Spleen (tissue), 7 donors: ENCODE measurements around the gene CLIC6.

ENCODE experiments used
- CTCF ChIP-seq, 11 experiments: fragments of 200-600 bp in 7 of 11; fragments of 450-650 bp in 4 of 11; sonication (generic) in 4 of 11; IDR thresholded peaks in 8 of 11; conservative IDR thresholded peaks in 3 of 11; 1 replicate in 7 of 11; 2 replicates in 4 of 11; pipeline versions ENCODE4 v1.4.0 to v1.8.0; 2016 to 2021; ENCODE audit warnings: antibody characterized with exemption in 11 of 11, inconsistent platforms in 4 of 11, mild to moderate bottlenecking in 1 of 11
- POLR2A ChIP-seq, 3 donors: fragments of 450-650 bp; IDR thresholded peaks; one replicate each; pipeline ENCODE4 v1.5.1; 2017; ENCODE audit warnings: antibody characterized with exemption in 3 of 3, mild to moderate bottlenecking in 1 of 3
- POLR2AphosphoS5 ChIP-seq, 3 donors: sonication (generic); formaldehyde crosslinking; IDR thresholded peaks; one replicate each; pipeline ENCODE4 v1.5.1; 2017; ENCODE audit warnings: antibody characterized with exemption in 3 of 3
- donor health status: DM: no; HTN: no; CAD: no; lungs with moderate emphysema.
- donor health status: DM: no; HTN: no; CAD: no.
- donor health status: DM: no; HTN: no; CAD: no.

GRCh38 chr21:34704119-34704518 lies 35.3 kb downstream of the CLIC6 start:
- TF ChIP-seq CTCF (IDR thresholded peaks at IDR 0.05 in 8 of 11, conservative IDR thresholded peaks at IDR 0.05 in 3 of 11) (no peak), POLR2A (IDR thresholded peaks at IDR 0.05) (no peak), POLR2AphosphoS5 (IDR thresholded peaks at IDR 0.05) (no peak)
